ENCODE measurements around the gene RNF144B.
"Not testable (repeated sequence)": the region's sequence is repeated elsewhere in the genome, so short reads cannot be mapped to it uniquely, and the experiment has no call there.

RNF144B gene

DNA sequence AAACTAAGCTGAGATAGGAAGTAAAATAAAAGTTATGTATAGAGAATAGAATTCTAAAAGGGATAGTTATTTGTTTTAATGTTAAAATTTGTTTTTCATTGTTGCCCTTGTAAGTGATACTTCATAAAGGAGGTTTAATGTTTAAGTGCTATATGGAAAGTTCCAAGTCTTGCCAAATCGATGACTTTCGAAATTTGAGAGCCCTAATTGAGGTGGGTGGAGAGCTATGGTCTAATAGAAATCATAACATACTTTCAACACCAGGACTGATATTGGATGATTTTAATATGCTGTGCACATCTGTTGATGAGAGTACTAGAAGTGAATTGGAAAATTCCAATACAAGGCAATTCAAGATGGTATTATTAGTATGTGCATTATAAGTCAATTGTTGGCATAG lies 64.6 kb downstream of the RNF144B start:
- DNase-seq = no peak

DNA sequence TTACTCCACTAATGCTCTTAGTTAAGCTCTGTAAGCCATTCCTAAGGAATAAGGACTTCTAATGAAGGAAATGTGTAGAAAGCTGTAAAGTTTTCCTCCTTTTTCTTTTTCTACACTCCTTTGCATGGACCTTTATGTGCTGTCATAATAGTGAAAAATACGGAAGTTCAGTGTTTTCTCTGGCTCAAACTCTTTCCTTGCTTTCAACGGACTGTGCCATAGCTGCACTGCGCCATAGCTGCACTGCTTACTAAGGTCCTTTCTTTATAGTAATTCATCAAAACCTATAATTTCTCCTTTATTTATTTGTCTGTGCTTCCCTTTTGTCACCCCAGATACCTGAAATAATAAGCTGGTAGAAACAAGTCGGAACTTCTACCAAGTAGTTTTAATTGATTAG lies 67.3 kb downstream of the RNF144B start:
- DNase-seq = no peak

DNA sequence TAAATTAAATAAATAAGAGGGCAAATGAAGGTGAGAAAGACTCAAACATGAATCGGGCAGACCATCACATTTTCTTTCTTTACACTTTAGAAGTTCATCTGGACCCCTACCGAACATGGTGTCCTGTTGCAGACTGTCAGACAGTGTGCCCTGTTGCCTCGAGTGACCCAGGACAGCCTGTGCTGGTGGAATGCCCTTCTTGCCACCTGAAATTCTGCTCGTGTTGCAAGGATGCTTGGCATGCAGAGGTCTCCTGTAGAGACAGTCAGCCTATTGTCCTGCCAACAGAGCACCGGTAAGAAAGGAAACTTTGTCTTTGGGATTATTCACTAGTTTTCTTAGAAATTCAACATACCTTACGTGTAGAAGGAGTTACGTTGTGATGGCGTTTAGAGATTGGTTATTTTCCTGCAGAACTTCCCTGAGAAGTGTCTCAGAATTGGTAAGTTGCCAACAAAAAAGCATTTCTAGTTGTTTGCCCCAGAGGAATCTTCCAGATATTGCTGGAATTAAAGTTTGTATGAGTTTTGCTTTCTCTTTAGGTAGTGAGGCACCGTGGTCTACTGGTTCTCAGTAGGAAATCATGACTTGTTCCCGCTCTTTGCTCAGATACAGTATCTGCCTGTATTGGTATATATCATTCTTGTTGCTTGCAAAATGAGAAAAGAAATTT lies 70.1 kb downstream of the RNF144B start:
- DNase-seq = no peak

DNA sequence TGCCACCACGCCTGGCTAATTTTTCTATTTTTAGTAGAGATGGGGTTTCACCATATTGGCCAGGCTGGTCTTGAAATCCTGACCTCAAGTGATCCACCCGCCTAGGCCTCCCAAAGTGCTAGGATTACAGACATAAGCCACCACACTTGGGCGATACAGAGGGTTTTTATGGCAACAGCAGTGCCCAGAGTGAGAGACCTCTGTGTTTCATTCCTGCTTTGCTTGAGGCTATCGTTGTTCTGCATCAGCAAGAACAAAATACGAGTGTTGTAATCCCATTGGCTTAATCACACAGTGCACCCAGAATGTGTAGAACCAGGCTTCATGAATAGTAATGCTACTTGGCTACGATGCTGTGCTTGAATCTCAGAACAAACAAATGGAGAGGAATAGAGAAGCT lies 70.9 kb downstream of the RNF144B start:
- DNase-seq = not testable (repeated sequence)

DNA sequence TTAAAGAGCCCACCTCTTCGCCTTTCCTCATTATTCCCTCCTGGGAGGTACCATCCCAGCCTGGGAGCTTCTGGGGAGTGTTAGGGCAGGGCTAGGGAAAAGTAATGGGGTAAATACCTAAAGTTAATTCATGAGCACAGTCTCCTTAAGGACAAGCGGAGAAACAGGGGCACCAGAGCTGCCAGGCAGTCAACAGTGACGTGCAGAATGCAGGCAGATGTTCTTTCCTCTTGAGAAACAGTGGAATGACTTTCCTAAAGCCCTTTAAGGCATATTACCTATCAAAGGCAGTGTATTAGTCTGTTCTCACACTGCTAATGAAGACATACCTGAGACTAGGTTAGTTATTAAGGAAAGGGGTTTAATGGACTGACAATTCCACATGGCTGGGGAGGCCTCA lies 76.3 kb downstream of the RNF144B start:
- DNase-seq = no peak

DNA sequence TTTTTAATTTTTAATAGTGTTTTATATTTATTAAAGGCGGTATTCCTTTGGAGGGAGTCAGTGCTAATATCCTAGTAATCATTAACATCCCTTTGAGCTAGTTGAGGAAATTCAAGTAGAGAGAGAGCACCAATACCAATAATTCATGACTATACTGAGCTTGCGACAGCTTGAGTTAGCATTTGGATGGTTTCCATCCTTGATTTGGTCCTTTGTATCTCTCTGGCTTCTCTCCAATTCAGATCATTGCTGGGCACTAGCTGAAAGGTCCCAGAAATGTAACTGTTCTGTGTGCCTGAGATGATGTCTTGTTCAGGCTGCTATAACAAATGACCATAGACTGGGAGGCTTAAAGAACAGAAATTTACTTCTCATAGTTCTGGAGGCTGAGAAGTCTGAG lies 77.0 kb downstream of the RNF144B start:
- DNase-seq = no peak

DNA sequence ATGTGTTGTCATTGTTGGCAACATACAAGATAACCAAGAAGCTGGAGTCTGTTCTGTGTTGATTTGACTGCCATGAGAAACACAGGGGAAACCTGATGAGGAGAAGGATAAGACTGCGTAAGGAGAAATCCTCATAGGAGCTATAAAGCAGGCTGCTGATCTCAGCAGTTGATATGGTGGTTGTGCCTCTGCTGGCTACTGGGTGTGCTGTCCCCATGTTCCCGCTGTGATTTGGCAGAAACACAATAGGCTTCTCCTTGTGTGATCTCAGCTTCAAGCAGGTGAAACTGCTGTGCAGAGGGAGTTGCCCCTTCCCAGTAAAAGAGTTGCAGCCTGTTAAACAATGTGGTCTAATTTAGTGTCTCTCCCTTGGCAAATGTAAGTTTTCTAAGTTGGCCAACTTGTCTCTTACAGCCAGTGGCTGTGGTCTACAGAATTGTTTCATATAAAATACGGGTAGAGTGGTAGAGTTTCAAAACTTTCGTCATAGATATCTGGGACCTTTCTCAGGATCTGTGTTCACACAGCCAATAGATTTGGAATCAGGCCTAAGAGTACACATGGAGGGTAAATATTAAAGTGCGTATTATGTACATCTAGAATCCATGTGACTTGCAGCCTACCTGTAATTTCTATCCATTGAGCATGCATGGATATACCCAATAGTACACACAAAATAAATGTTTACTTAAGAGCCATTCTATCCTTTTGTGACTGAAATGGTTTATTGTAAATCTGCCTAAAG lies 78.4 kb downstream of the RNF144B start:
- DNase-seq = no peak

DNA sequence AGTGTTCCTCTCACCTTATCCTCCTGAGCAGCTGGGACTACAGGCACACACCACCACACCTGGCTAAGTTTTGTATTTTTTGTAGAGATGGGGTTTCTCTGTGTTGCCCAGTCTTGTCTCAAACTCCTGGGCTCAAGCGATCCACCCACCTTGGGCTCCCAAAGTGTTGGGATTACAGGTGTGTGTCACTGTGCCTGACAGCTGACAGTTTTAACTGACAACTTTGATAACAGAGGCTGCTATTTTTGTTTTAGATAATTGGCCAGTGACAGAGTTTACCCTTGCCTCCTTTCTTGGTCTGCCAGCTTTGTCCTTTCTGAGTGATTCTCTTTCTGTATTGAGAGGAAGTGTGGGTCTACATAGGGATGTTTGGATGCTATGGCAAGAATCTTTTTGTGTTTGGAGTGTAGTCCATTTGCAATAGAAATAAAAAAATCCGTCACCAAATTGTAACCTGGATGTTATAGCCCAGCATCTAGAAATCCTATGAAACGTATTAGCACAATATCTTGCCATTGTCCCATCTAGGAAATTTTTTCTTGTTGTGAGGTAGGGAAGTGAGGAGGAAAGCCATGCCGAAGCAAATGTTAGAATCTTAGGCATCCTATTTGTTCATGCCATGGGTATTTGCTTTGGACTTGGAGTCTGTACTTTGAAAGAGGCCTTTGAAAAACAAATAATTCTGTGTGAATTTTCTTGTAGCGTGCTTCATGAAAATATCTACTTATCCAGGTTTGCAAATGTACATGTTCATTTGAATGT lies 80.8 kb downstream of the RNF144B start:
- no peak for DNase-seq

DNA sequence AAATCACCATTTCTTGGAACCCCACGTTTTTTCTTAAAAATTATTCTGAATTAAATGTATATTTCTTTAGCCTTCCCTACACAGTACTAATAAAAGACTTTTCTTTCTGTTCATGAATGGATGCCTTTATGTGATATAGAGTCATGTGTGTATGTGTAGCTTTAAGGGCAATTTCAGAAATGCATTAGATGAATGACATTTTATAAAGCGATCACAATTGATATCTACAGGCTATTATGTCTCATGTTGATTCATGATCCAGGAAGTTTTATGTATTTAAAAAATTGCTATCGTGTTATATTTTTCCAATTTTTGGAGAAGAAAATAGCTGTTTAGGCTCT lies 81.3 kb downstream of the RNF144B start:
- DNase-seq = no peak

DNA sequence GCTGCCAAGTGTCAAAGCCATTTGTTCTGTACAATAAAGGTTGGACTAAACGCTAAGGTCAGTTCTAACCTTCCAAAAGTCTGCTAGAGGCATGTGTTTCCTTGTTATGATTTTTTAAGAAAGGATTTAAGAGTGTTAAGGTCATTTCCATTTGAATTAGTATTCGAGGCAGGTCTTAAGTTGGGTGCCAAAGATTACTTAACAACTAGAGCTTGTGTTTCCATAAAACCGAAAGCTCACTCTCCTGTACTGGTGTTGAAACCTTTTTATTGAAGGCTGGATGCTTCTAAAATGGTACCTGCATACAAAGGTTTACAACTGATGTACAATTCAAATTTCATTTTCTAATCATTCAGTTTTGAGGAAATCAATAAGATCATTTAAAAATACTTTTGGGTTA lies 82.4 kb downstream of the RNF144B start:
- no peak for DNase-seq

DNA sequence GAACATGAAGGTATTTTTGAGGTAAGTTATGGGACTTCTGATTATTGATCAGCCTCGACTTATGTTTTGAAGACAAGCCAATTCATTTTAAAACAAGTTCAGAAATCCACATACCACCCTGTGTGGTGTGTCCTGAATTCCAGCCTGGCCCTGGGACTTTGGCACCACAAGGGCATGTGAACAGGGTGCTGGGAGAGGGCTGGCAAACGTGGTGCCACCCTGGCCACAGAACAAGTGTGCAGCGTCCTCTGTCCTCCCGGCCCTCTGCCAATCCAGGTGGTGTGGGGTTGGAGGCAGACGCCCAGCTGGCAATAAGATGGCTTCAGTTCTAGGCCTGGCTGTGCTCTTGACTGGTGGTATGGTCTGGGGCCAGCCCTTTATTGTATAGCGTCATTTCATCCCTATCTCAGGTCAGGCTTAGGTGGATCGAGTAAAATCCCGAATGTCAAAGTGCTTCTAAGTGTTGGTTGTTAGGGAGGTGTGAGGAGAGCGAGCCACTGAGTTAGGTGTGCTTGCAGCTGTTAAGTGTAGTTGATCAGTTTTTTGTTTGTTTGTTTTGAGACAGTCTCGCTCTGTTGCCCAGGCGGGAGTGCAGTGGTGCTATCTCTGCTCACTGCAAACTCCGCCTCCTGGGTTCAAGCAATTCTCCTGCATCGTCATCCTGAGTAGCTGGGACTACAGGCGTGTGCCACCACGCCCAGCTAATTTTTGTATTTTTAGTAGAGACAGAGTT lies 84.2 kb downstream of the RNF144B start:
- DNase-seq = no peak

DNA sequence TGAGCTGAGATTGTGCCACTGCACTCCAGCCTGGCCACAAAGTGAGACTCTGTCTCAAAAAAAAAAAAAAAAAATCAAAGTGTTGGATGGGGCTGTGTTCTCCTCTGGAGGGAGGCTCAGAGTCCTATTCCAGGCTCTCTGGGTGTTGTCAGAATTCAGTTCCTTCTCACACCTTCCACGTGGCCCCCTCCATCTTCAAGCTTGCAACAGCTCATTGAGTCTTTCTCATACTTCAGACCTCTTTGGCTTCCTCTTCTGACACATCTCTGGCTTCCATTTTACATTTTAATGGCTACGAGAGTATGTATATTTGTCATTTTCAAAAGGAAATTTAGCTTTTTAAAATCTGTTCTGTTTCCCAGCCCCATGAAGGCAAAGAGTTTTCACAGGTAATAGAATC lies 85.8 kb downstream of the RNF144B start:
- DNase-seq = no peak

DNA sequence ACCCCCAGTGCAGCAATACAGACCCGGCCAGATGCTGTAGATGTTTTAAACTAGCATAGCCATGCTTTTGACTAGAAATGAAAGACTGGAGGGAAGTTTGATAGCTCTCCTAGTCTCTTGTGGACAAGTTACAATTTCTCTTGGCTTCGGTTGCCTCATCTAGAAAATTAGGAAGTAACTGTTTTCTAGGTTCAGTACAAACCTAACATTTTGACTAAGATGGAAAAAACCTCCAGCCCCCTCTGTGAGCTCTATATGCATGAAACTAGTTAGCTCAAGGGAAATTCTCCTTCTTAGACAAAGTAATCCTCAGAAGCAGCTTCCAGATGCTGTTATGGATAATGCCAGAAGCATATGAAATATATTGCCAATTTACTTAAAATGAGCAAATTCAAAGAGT lies 86.6 kb downstream of the RNF144B start:
- no peak for DNase-seq

DNA sequence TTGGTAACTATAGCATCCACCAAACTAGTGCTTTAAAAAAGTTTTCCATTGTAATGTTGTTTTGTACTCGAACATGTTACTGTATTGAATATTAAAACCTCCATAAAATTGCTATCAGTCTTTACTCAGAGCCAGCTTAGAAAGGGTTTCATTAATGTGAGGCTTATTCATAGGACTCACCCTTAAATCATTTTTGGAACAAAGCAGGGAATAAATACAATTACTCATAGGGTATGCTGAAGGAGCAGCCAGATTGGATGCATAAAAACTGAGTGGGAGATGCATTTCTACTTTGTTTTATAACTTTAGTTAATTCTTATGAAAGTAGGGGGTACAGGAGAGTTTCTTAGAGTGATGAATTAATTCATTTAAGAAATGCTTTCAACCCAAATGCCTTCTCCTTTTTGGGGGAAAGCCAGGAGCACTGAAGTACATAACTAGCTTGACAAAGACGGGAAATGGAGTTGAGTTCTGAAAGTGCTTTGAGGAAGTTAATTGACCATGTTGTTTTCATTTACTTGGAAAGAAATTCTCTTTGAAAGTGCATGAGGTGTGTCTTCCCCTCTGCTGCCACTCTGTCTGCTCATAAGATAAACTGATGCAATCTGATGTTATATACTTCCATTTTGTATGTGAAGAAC lies 90.3 kb downstream of the RNF144B start:
- no peak for DNase-seq

DNA sequence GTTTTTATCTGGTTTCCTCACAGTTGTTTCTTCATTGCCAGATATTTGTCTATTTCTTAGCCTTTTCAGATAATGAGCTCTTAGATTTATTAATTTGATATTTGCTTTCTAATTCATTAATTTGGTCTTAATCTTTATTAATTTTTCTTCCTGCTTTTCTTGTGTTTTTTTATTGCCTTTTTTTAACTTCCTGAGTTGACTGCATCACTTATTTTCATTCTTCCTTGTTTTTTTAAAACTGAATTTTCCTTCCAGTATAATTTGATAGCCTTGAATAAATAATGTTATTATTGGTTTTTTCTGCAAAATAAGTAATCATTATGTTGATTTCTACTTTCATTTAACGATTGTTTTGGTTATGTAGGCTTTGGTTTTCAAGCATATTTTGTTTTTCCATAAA lies 91.5 kb downstream of the RNF144B start:
- DNase-seq = no peak

DNA sequence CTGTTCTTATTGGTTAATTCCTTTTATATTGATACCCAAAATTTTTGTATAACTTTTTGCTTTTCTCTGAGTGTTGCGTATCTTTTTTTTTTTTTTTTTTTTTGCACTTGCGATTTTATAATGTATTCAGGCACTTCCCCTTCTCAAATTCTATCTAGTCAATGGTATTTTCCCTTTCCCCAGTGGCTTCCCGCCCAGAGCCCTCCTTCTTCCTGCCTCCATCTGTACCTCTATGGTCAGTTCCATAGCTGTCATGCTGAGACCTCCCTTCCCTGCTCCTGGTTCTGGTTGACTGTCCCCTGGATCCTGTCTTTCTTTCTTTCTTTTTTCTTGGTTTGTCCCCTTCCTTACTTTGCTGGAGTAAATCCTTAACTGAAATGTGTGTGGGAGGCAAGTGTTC lies 94.7 kb downstream of the RNF144B start:
- no peak for DNase-seq

DNA sequence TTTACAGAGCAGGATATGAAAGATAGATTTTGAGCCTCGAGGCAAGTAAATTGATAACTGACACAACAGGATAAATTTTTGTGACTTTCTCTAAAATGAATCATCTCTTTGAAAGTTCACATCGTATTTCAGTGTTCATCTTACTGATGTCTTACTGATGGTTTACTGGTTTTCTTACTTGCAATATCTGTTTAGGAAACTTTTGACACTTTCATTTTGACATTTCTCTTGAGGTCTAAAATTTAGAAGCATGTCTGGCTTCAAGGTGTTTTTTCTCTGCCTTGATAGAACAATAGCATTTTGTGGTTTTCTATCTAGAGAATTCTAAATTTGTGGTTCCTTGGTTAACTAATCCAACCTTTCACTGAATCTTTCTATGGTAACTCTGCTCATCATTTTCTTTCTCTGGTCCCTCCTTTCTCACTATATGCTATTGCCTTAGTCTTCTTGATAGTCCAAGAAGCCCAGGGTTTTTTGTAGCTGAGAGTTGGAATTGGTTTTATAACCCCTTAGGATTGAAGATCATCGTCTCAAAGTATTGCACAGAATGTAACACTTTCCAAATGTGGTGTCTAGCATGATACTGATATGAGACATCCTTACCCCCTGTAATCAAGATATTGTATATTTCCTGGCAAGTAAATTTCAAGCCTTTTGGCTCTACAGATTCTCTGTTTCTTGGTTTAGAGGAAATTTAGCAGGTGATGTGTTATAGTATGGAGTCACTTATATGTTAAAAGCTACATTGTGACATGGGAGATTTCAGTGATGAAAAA lies 98.7 kb downstream of the RNF144B start:
- no peak for DNase-seq

DNA sequence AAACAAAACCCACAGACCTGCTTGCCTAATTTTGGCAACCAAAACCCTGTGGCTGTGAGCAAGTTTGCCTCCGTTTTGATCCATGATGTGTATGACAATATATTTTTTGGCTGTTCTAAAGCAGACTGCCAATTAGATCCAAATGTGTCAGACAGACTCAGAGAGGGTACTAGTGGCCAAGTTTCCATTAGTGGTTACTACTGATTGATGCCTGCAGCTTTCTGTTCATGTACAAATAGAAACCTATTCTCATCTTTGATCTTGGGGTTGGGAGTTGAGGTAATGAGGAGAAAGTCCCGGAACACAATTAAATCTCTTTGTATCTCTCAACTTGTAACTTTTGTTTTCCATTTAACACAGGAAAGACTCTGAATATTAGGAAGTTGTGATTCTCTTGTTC lies 100.9 kb downstream of the RNF144B start:
- no peak for DNase-seq

DNA sequence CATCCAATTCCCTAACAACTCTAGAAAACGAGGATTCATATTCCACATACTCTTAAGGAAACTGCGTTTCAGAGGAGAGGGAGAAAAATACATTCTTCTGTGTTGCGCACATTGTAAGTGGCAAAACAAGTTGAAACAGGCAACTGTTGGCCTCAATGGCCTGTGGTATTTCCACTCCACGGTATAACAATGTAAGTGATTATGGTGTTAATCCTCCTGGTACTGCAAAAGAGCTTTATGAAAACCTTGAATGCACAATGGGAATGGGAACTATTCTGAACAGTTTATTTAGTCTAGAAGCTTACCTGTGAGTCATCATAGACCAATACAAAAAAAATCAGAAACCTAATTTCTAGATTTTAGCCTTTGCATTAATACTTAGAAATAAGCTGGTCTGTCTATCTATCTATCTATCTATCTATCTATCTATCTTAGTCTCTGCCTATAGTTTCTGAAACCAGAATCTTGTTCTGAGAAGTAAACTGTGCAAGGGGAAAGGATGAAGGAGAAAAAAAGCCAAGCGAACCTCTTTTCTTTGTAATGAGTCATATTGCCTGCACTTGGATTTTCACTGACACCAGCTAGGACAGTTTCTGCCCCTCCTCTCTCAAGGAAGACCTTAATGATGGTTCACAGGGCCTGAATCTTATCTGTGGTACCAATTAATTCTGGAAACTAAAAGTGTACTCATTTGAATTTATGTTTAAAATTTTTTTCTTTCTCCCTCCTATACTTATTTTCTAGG lies 101.5 kb downstream of the RNF144B start:
- DNase-seq = no peak

DNA sequence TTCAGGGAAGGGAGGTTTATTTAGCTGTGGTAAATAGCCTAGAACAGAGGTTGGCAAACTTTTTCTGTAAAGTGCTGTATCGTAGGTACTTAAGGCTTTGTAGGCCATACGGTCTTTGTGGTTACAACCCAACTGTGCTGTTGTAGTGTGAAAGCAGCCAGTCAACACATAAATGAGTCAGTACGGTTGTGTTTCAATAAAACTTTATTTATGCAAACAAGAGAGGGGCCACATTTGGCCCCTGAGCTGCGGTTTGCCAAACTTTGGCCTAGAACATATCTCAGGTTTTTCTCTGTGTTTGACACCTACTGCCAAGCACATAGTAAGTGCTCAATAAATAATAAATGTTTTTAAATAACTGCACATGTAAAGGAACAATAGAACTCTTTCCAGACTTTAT lies 102.2 kb downstream of the RNF144B start:
- no peak for DNase-seq

DNA sequence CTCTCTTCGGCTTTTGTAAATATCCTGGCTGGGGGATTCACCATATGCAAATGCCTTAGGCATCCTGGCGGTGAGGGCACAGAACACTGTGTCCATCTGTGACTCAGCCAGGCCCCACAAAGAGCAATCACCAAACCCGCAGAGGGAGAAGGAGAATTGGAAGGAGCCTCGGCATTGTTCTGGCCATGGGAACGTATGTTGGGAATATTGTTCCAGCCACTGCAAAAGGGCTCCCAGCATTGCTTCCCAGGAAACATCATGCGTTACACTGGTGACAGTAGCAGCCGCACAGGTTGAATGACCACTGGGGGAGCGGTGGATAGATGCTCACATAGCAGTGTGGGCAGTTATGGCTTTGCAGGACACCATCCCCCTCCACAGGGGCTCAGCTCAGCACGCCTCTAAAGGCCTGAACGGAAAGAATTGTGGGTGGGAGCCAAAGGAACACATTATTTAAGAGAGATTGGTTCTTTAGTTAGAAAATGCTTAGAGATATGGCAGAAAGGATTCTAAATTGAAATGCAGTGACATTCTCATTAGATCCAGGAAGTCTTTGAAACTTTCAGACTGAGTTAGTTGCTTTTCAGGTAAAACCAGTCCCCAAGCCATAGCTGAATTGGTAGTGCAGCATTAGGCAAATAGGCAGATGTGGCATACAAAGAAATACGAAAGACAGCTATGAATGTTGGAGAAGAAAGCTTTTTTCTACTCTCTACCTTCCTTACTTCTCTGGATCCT lies 104.3 kb downstream of the RNF144B start:
- no peak for DNase-seq
